HG03457 (cell line): ENCODE results near the gene KIRREL3.
A peak's percentile ranks its signal among the peaks of the same experiment; 100 is the strongest.

Source experiments
- ATAC-seq: cut with Tn5 transposase; IDR thresholded peaks from one replicate; pipeline ENCODE4 v1.9.1; 2021; ENCODE audit warnings: moderate number of reproducible peaks; ENCODE audit not compliant: unreplicated experiment

KIRREL3 gene

GRCh38 chr11:126480015-126480409 lies 520.6 kb downstream of the KIRREL3 start:
- ATAC-seq, result no peak

- ATAC-seq, result no peak
Measured at GRCh38 chr11:126479178-126479930, 521.2 kb downstream of the KIRREL3 start.

- ATAC-seq, result no peak
Measured at GRCh38 chr11:126478466-126478865, 522.1 kb downstream of the KIRREL3 start.

DNA sequence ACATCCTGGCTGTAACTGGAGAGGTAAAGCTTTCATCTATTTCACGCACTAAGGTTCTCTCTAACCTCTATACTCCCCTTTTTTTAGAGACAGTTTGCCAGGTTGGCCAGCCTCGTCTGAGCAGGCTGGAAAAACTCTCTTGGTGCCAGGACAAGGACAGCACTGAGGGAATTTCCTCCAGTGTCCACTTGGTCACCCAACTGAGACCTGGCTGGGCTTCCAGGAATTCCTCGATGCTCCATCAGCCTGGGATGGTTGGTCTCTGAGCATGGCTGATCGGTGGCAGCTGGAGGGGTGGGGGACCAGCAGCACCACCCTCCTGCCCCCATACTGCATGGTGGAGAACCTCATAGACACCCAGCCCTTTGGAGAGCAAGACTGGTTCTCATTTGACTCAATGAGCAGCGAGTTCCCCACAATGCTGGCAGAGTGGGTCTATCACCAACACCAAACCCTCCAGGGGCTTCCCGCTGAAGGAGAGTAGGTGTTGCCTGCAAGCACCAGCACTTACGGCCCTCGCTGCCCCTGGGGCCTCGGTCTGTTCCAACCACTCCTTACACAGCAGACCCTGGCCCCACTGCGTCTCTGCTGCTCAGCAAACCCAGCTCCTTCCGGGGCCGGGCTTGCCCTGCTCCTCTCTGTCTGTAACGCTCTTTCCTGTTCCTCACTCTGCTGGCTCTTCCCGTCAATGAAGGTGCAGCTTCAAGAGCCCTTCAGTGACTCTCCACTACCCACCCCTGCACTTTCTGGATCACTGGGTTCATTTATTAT lies 522.9 kb downstream of the KIRREL3 start:
- ATAC-seq, result no peak

- no peak for ATAC-seq
Measured at GRCh38 chr11:126476977-126477376, 523.6 kb downstream of the KIRREL3 start.

DNA sequence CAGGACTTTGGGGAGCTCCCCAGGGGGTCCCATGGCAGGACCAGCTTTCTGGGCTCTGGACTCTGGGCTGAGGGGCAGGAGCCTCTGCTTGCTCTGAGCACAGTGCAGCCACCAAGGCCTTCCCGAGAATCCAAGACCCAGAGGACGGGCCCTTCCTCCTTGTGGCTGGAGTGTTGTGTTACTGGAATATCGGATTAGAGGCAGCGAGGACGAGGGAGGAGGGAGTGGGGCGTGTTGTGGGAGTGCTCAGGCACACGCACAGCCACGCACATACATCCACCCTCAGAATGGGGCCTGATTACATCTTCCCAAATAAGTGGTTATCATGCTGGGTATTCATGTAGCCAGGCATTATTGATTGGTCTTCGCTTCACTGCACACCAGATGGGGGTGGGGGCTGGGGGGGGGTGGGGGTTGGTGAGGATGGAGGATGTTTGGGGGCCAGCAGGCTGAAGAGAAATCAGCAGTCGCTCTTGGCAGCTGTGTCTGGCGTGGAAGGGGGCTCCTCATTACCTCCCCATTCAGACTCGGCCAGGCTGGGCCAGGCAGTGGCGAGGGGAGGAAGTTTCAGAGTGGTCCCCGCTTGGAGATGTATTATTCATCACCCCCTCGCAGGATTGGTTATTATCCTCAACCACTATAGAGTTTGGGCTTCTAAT lies 524.2 kb downstream of the KIRREL3 start:
- ATAC-seq, result no peak

DNA sequence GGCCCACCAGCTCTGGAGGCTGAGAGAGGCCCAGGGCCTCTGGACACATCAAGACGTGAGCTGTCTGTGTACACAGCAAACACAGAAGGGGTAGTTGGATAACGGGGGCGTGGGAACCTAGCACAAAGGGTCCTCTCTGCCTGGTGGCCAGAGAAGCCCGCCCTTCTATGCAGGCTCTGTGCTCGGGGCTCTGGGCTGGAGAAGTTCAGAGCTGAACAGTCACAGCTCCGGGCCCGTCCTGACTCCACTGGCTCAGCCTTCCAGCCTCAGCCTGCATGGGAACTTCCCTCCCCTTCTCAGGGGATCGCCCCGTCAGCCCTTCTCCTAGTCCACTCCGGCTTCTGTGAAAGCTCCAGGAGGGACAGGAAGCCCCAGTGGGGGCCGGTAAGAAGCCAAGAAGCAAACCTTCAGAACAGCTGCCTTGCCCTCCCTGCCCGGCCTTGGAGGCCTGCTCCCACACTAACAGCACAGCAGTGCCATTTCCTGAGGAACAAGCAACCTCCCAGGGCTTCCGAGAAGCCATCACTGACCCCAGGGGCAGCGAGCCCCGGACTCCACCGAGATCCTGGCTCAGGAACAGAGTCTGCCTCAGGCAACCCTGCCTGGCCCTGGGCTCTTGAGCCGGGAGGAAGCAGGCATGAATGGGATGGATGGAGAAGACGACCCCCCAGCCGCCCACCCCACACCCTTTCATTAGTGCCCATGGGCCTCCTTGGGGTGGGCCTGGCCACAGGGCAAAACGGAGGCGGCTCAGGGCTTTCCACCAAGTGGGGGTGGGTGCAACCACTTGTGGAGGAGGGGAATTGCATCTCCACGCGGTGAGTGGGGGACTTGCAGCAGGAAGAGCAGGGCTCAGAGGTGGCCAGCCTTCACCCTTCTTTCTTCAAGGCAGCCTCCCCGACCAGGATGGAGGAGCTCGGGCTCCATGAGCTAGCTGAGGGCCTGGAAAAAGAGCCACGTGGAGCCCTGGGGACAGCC lies 525.3 kb downstream of the KIRREL3 start:
- no peak for ATAC-seq

- ATAC-seq, result no peak
Measured at GRCh38 chr11:126474220-126474619, 526.4 kb downstream of the KIRREL3 start.

DNA sequence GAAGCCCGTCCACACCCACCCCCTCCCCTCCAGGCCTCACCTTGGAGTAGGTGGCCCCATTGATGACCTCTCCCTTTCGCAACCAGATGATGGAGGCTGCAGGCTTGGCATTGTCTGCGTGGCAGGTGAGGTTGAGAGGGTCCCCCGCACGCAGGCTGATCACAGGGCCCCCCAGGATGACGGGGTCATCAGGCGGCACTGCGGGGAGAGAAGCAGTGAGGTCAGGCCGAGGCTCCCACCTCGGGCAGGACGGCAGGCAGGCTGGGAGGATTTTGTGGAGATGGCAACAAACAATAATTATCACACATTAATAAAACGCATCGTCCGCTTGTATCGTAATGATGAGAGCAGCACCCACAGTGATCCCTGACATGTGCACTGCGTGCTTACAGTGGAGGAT lies 527.3 kb downstream of the KIRREL3 start:
- ATAC-seq, result no peak

- no peak for ATAC-seq
Measured at GRCh38 chr11:126469311-126469710, 531.3 kb downstream of the KIRREL3 start.

DNA sequence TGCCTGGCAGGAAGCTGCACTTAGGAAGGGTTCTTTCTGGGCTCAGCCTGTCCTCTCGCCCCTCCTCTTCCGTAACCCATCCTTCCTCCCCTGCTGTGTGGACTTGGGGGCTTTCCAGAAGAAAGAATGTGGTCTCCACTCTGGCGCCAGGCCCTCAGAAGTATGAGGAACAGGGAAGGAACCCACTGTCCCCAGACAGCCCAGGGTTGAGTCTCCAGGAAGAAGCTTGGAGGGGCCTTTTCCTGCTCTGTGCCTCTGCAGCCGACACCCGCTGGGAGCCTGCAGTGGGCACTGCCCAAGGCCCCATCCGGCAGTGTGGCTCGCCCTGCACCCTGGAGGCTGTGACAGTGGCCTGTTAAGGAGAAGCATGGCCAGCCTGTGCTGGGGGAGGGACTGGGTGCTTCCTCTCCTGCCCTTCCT lies 532.5 kb downstream of the KIRREL3 start:
- ATAC-seq, result no peak

- ATAC-seq, result no peak
Measured at GRCh38 chr11:126467471-126467870, 533.1 kb downstream of the KIRREL3 start.

DNA sequence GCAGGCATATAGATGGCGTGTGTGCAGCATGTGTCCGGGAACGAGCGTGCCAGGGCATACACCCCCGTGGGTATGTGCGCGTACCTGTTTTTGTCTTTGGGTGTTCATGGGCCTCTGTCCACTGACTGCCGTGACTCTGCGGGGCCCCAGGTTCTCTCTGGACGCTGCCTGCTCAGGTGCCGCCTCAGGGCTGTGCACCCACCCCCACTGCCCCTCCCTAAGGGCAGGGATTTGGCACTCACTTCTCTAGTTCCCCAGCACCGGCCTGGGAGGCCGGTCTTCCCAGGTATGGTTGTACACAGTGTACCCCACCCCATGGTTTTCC lies 533.6 kb downstream of the KIRREL3 start:
- no peak for ATAC-seq

GRCh38 chr11:126466236-126467045 lies 534.1 kb downstream of the KIRREL3 start:
- no peak for ATAC-seq

- peak; percentile 85 for ATAC-seq
Measured at GRCh38 chr11:126465573-126466188, 534.9 kb downstream of the KIRREL3 start.

DNA sequence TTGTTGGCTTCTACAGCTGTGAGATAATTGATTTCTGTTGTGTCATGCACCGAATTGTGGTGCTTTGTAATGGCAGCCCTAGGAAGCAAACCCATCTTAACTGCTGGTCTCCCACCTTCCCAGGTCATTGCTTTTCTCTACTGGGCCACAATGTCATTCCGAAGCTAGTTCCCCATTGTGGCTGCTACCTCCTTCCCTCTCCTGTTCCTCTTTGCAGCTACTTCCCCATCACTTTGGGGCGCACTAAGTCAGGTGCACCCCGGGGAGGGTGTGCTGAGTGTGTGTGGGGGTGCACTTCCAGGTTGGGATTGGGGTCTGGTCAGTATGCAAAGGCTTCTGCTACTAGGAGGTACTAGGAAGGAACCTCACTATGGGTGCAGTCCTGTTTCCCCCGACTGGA lies 535.8 kb downstream of the KIRREL3 start:
- no peak for ATAC-seq

DNA sequence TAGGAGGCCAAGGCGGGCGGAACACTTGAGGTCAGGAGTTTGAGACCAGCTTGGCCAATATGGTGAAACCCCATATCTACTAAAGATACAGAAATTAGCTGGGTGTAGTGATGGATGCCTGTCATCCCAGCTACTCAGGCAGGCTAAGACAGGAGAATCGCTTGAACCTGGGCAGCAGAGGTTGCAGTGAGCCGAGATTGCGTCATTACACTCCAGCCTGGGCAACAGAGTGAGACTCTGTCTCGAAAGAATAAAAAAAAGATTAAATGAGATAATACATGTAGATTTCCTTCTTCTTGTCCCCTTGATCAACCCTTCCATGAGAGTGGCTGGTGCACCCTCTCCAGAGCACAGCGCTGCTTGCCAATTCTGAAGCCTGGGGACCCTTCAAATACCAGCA lies 538.1 kb downstream of the KIRREL3 start:
- no peak for ATAC-seq

DNA sequence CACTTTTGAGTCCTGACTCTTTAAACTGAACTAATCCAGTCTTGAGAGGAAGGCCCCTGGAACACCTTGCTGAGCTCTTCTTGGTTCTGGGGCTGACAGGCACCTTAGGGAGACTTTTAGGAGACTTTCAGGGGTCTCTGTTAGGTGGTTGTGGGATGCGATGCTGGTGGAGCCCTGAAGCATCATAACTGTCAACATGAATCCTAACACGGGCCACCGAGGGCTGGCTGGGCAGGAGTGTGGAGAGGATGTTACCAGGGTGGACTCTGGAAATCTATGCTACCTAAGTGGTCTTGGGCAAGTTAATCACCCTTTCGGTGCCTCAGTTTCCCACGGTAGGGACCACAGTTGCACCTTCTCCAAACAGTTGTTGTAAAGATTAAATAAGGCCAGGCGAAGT lies 538.6 kb downstream of the KIRREL3 start:
- ATAC-seq, result no peak

GRCh38 chr11:126461096-126461440 lies 539.5 kb downstream of the KIRREL3 start:
- ATAC-seq, result no peak
